ENCODE results near the gene CACNA1C.

DNA sequence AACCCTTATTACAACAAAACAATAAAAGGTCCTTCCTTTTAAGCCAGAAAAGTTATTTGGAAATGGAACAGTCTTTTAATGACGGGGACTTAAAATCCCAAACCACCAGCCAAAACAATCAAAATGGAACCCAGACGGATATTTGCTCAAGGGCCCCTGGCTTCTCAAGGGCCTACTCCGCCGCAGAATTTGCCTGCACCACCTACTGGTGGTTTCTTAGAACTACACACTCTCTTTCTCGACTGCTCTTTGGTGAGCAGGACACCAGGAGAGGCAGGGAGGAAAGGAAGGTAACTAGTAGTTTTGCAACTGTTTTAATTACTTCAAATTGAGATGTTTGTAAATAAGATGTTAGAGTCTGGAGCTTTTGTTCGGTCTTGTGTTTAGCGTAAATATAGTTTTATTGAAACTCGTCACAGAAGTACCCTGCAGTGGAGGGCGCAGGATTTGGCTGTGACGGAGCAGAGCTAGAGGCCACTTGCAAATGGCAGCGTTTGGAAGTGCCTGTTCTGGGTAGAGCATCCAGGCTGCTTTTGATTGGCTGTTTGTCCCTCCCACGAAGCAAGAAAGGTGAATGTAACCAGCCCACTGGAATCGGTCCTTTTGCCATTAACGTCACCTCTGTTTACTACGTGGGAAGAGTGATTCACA, 238.5 kb downstream of the CACNA1C start:
- TF ChIP-seq, protein P1, sequence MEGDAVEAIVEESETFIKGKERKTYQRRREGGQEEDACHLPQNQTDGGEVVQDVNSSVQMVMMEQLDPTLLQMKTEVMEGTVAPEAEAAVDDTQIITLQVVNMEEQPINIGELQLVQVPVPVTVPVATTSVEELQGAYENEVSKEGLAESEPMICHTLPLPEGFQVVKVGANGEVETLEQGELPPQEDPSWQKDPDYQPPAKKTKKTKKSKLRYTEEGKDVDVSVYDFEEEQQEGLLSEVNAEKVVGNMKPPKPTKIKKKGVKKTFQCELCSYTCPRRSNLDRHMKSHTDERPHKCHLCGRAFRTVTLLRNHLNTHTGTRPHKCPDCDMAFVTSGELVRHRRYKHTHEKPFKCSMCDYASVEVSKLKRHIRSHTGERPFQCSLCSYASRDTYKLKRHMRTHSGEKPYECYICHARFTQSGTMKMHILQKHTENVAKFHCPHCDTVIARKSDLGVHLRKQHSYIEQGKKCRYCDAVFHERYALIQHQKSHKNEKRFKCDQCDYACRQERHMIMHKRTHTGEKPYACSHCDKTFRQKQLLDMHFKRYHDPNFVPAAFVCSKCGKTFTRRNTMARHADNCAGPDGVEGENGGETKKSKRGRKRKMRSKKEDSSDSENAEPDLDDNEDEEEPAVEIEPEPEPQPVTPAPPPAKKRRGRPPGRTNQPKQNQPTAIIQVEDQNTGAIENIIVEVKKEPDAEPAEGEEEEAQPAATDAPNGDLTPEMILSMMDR (IDR thresholded peaks at IDR 0.05) = peak; percentile 37 to 64 (median 54)
- TF ChIP-seq POLR2A (IDR thresholded peaks at IDR 0.05) = no peak

Measured in tibial nerve (tissue), 3 donors.